ENCODE results near the gene NANOS1. TPM values are rescaled to one million over a fixed set of nuclear protein-coding genes. Genes with fewer than 3 reads are reported as not detected.

Gene NANOS1
- total RNA-seq, 1 donor from 2014 or later, result 0.79 TPM

DNA sequence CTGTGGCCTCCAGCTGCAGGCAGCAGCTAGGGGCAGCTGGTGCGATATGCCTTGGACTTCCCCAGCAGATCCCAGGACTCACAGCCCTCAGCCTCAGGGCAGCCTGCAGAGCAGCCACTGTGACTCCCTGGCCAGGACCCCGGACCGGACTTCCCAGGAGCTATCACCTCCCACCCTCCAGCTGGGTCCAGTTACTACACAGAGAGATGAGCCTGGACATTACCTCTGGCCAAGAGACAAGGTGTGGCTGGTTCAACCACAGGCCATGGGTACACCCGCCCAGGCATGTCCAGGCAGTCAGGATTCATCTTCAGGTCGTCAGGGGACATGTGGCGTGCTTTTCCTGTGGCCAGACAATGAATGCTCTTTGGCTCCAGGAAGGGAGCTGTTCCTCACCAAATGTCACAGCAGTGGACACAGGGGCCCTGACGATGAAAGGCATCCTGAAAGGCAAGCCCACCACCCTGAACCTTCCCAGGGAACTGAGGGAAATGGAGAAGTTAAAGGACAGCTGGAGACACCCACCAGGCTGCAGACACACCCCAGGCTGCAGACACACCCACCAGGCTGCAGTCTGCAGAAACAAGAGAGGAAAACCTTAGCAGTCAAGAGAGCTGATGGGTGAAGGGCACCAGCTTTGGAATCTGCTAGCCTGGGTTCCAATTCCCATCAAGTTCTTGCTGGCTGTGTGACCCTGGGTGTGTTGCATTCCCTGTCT, 25.8 kb upstream of the NANOS1 start:
- no peaks in the 10 kb centered on the region for H3K27me3 ChIP-seq (ENCODE audit: control insufficient read depth, insufficient read depth, low read length)
- TF ChIP-seq, protein P1, sequence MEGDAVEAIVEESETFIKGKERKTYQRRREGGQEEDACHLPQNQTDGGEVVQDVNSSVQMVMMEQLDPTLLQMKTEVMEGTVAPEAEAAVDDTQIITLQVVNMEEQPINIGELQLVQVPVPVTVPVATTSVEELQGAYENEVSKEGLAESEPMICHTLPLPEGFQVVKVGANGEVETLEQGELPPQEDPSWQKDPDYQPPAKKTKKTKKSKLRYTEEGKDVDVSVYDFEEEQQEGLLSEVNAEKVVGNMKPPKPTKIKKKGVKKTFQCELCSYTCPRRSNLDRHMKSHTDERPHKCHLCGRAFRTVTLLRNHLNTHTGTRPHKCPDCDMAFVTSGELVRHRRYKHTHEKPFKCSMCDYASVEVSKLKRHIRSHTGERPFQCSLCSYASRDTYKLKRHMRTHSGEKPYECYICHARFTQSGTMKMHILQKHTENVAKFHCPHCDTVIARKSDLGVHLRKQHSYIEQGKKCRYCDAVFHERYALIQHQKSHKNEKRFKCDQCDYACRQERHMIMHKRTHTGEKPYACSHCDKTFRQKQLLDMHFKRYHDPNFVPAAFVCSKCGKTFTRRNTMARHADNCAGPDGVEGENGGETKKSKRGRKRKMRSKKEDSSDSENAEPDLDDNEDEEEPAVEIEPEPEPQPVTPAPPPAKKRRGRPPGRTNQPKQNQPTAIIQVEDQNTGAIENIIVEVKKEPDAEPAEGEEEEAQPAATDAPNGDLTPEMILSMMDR (IDR thresholded peaks at IDR 0.05; ENCODE audit: insufficient read depth, low read length, severe bottlenecking), result no peak
- H3K36me3 ChIP-seq (ENCODE audit: control insufficient read depth, insufficient read depth, low read length), result no peaks in the 10 kb centered on the region
- FAIRE-seq, result no peak
- peak; percentile 30 for DNase-seq (ENCODE audit: low read depth)
- no peak overlapping the region for H3K4me3 ChIP-seq (ENCODE audit: low read depth, low read length)

DNA sequence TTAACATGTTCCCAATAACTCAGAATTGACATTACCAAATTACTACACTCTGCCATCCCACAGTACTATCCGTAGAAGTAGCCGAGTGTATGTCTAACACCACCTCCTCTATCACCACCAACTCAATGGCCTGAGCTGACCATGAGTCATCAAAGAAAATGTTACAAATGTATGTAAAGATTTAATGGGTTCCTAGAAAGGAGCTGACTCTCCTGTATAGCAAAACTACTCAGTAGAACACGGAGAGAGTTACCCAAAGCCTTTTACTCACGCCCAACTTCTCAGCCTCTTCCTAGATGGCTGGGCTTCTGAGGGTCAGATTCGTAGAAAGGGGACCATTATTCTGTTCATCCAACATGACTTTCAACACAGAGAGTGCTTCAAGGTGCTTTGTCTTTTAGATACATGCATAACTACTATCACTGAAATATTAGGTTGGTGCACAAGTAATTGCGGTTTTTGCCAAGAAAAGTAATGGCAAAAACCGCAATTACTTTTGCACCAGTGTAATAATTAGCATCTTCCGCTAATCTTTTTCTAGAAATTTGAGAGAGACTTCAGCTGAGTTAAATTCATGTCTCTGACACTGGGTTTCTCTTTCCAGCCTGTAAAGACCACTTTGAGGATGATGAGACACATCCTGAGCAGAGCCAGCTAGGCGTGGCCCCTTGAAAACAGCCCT, 24.0 kb upstream of the NANOS1 start:
- FAIRE-seq (no peak), DNase-seq (ENCODE audit: low read depth) (peak; percentile 56)
- no peaks in the 10 kb centered on the region for H3K27me3 ChIP-seq (ENCODE audit: control insufficient read depth, insufficient read depth, low read length)
- no peaks in the 10 kb centered on the region for H3K36me3 ChIP-seq (ENCODE audit: control insufficient read depth, insufficient read depth, low read length)
- TF ChIP-seq, protein P1 (IDR thresholded peaks at IDR 0.05; ENCODE audit: insufficient read depth, low read length, severe bottlenecking), result no peak
- no peak overlapping the region for H3K4me3 ChIP-seq (ENCODE audit: low read depth, low read length)

DNA sequence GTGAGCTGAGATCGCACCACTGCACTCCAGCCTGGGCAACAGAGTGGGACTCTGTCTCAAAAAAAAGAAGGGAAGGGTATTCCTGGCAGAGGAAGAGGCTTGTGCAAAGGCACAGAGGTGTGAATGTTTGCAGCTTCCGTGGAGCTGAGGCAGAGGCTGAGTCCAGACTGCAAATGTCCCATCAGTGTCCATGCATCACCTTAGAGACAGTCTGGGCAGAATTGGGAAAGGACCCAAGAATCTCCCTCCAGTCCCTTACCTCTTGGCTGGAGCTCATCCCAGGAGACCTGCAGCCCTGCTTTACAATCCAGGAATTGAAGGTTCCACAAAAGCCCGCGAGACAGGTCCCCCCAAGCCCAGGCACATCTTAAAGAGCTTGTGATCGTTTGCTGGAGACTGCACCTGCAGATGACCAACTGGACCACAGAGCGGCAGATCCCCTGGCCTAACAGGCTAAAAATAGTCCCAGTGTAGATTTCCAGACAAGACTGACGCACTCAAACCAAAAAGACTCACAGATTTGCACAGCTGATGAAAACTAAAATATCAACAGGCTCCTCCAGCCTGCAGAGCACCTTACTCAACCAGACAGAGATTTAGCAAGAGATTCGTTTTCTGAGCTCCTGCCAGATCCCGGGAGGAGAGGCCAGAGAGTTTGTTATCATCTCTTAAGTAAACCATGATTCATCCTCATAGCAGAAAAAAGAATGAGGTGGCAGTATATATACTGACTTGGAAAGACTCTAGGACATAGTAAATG, 22.9 kb upstream of the NANOS1 start:
- peak; percentile 89 for FAIRE-seq
- H3K27me3 ChIP-seq (ENCODE audit: control insufficient read depth, insufficient read depth, low read length), result no peaks in the 10 kb centered on the region
- DNase-seq (ENCODE audit: low read depth), result peak; percentile 98

DNA sequence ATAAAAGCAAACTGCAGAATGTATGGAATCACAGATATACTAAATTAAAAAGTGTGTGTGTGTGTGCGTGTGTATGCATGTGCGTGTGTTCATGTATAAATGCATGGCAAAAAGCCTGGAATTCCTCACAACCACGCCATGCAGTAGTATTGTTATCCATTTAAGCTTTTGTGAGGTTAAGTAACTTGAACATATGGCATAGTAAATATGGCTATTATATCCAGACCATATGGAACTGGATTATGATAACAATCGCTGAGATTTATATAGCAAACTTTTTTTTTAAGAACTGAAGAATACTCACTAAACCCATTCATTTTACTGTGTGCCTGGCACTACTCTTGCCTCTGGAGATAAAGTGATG, 22.3 kb upstream of the NANOS1 start:
- DNase-seq (ENCODE audit: low read depth), result no peak
- TF ChIP-seq, protein P1 (IDR thresholded peaks at IDR 0.05; ENCODE audit: insufficient read depth, low read length, severe bottlenecking), result no peak
- FAIRE-seq, result no peak
- no peak overlapping the region for H3K4me3 ChIP-seq (ENCODE audit: low read depth, low read length)
- H3K27me3 ChIP-seq (ENCODE audit: control insufficient read depth, insufficient read depth, low read length), result no peaks in the 10 kb centered on the region
- no peaks in the 10 kb centered on the region for H3K36me3 ChIP-seq (ENCODE audit: control insufficient read depth, insufficient read depth, low read length)

More for the DNA sequence above, 22.9 kb upstream of the NANOS1 start:
- Histone ChIP-seq H3K4me3 (ENCODE audit: low read depth, low read length) (no peak overlapping the region), H3K36me3 (ENCODE audit: control insufficient read depth, insufficient read depth, low read length) (no peaks in the 10 kb centered on the region)
- TF ChIP-seq, protein P1 (IDR thresholded peaks at IDR 0.05; ENCODE audit: insufficient read depth, low read length, severe bottlenecking), result no peak

DNA sequence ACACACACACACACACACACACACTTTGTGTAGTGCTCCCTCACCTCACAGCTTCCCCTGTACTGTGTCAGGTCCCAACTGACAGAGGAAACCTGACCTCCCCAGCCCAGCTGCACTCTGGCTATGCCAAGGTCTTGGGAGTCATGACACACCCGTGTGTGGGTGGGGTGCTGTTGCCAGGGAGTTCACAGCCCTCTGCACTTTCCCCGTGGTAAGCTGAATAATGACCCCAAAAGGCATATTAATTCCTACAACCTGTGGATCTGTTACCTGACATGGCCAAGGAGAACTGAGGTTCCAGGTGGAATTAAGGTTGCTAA, 8.9 kb upstream of the NANOS1 start:
- FAIRE-seq (no peak), DNase-seq (ENCODE audit: low read depth) (peak; percentile 52)
- TF ChIP-seq, protein P1 (IDR thresholded peaks at IDR 0.05; ENCODE audit: insufficient read depth, low read length, severe bottlenecking), result no peak

More for the DNA sequence above, 8.9 kb upstream of the NANOS1 start:
- Histone ChIP-seq H3K4me3 (ENCODE audit: low read depth, low read length) (no peak overlapping the region), H3K36me3 (ENCODE audit: control insufficient read depth, insufficient read depth, low read length) (no peaks in the 10 kb centered on the region), H3K27me3 (ENCODE audit: control insufficient read depth, insufficient read depth, low read length) (no peaks in the 10 kb centered on the region)
